Measurements from ENCODE around the gene TXN2. TPM values are rescaled to one million over a fixed set of nuclear protein-coding genes. Genes with fewer than 3 reads are reported as not detected.

TXN2 gene
- total and polyA plus RNA-seq, 2 experiments from 2014 or later = 83.1 to 193 TPM

- no peaks in the 10 kb centered on the region for H3K27me3 ChIP-seq
- H3K4me3 ChIP-seq = no peak overlapping the region
- H3K36me3 ChIP-seq = no peaks in the 10 kb centered on the region
- TF ChIP-seq CTCF (IDR thresholded peaks at IDR 0.05; ENCODE audit: low read depth, low read length) = no peak
- H3K4me1 ChIP-seq (ENCODE audit: low read depth) = peaks cover 9% of the 10 kb centered on the region
- no peaks in the 10 kb centered on the region for H3K9me3 ChIP-seq (ENCODE audit: low read depth)
- peak overlapping the region; percentile 66 for H3K27ac ChIP-seq
- DNase-seq (ENCODE audit: low read depth in 1 of 2, low spot score in 1 of 2) = no peak
Observed at GRCh38 chr22:36469094-36469710, 12.2 kb downstream of the TXN2 start.

- Histone ChIP-seq H3K36me3 (no peaks in the 10 kb centered on the region), H3K27ac (peak overlapping the region; percentile 41), H3K27me3 (no peaks in the 10 kb centered on the region), H3K4me3 (no peak overlapping the region), H3K4me1 (ENCODE audit: low read depth) (peaks cover 21% of the 10 kb centered on the region), H3K9me3 (ENCODE audit: low read depth) (no peaks in the 10 kb centered on the region)
- no peak for TF ChIP-seq CTCF (IDR thresholded peaks at IDR 0.05; ENCODE audit: low read depth, low read length)
- peak in 1 of 2 donors; percentile 96 for DNase-seq (ENCODE audit: low read depth in 1 of 2, low spot score in 1 of 2)
Observed at GRCh38 chr22:36467946-36468345, 13.5 kb downstream of the TXN2 start.

- peak; percentile 57 to 91 for DNase-seq (ENCODE audit: low read depth in 1 of 2, low spot score in 1 of 2)
Observed at GRCh38 chr22:36467042-36467810, 14.2 kb downstream of the TXN2 start.

GRCh38 chr22:36466258-36466657 lies 15.2 kb downstream of the TXN2 start:
- Histone ChIP-seq H3K36me3 (no peaks in the 10 kb centered on the region), H3K27ac (peak overlapping the region; percentile 41), H3K9me3 (ENCODE audit: low read depth) (no peaks in the 10 kb centered on the region), H3K4me1 (ENCODE audit: low read depth) (peaks cover 32% of the 10 kb centered on the region), H3K27me3 (no peaks in the 10 kb centered on the region), H3K4me3 (no peak overlapping the region)
- no peak for TF ChIP-seq CTCF (IDR thresholded peaks at IDR 0.05; ENCODE audit: low read depth, low read length)
- no peak for DNase-seq (ENCODE audit: low read depth in 1 of 2, low spot score in 1 of 2)

More at GRCh38 chr22:36467042-36467810, 14.2 kb downstream of the TXN2 start:
- TF ChIP-seq CTCF (IDR thresholded peaks at IDR 0.05; ENCODE audit: low read depth, low read length) = no peak
- Histone ChIP-seq H3K27ac (peak overlapping the region; percentile 41), H3K9me3 (ENCODE audit: low read depth) (no peaks in the 10 kb centered on the region), H3K4me3 (no peak overlapping the region), H3K36me3 (no peaks in the 10 kb centered on the region), H3K4me1 (ENCODE audit: low read depth) (peaks cover 26% of the 10 kb centered on the region), H3K27me3 (no peaks in the 10 kb centered on the region)

GRCh38 chr22:36465232-36466021 lies 16.0 kb downstream of the TXN2 start:
- Histone ChIP-seq H3K9me3 (ENCODE audit: low read depth) (no peaks in the 10 kb centered on the region), H3K4me1 (ENCODE audit: low read depth) (peaks cover 35% of the 10 kb centered on the region), H3K4me3 (no peak overlapping the region), H3K27me3 (no peaks in the 10 kb centered on the region), H3K27ac (peak overlapping the region; percentile 41), H3K36me3 (no peaks in the 10 kb centered on the region)
- no peak for TF ChIP-seq CTCF (IDR thresholded peaks at IDR 0.05; ENCODE audit: low read depth, low read length)
- peak in 1 of 2 donors; percentile 87 for DNase-seq (ENCODE audit: low read depth in 1 of 2, low spot score in 1 of 2)

Measured in cardiac muscle cell (in vitro differentiated cells and primary cell).